Stimulated activated CD4-positive, alpha-beta T cell treated with anti-CD3 and anti-CD28 coated beads, Interleukin-2, amount 100 ng/mL, for 24 hours (primary cell): ENCODE data around the gene DMWD.

Experiments
- DNase-seq, 2 donors: peaks; one replicate each; pipeline ENCODE4 v3.0.0-alpha.2; 2020

Gene DMWD

GRCh38 chr19:45784096-45784495, 8.5 kb downstream of the DMWD start:
- no peak for DNase-seq

- no peak for DNase-seq
Observed at GRCh38 chr19:45782820-45783785, 9.5 kb downstream of the DMWD start.

GRCh38 chr19:45782162-45782691, 10.4 kb downstream of the DMWD start, which contains the start of gene DMPK:
DMPK (minus strand) TSS chr19:45782490; CDS start chr19:45782352, 138 bp downstream.
- DNase-seq = no peak

GRCh38 chr19:45781214-45782161, 11.2 kb downstream of the DMWD start:
- no peak for DNase-seq

- DNase-seq = no peak
Observed at GRCh38 chr19:45780448-45781213, 12.0 kb downstream of the DMWD start.

GRCh38 chr19:45780146-45780447, 12.5 kb downstream of the DMWD start:
- DNase-seq = no peak

- peak; percentile 89 to 96 for DNase-seq
Observed at GRCh38 chr19:45779231-45780145, 13.2 kb downstream of the DMWD start.

- DNase-seq = no peak
Observed at GRCh38 chr19:45778010-45778661, 14.5 kb downstream of the DMWD start.

- no peak for DNase-seq
Observed at GRCh38 chr19:45777395-45777961, 15.2 kb downstream of the DMWD start.

GRCh38 chr19:45774765-45775164, 17.9 kb downstream of the DMWD start:
- DNase-seq = no peak

- no peak for DNase-seq
Observed at GRCh38 chr19:45773384-45773783, 19.3 kb downstream of the DMWD start.

- DNase-seq = no peak
Observed at GRCh38 chr19:45772912-45773311, 19.7 kb downstream of the DMWD start.

GRCh38 chr19:45772130-45772840, 20.4 kb downstream of the DMWD start:
- no peak for DNase-seq

- no peak for DNase-seq
Observed at GRCh38 chr19:45771311-45771933, 21.2 kb downstream of the DMWD start.

- DNase-seq = peak; percentile 90 to 91
Observed at GRCh38 chr19:45770192-45771101, 22.2 kb downstream of the DMWD start.

- DNase-seq = peak; percentile 48 to 59
Observed at GRCh38 chr19:45769821-45770191, 22.8 kb downstream of the DMWD start.

GRCh38 chr19:45768984-45769782, 23.5 kb downstream of the DMWD start, which contains the start of gene SIX5:
SIX5 (minus strand) TSS chr19:45769252; CDS start chr19:45768844, 408 bp downstream.
- peak; percentile 94 to 97 for DNase-seq
